ENCODE data around the gene EEFSEC.

Gene EEFSEC, protein sequence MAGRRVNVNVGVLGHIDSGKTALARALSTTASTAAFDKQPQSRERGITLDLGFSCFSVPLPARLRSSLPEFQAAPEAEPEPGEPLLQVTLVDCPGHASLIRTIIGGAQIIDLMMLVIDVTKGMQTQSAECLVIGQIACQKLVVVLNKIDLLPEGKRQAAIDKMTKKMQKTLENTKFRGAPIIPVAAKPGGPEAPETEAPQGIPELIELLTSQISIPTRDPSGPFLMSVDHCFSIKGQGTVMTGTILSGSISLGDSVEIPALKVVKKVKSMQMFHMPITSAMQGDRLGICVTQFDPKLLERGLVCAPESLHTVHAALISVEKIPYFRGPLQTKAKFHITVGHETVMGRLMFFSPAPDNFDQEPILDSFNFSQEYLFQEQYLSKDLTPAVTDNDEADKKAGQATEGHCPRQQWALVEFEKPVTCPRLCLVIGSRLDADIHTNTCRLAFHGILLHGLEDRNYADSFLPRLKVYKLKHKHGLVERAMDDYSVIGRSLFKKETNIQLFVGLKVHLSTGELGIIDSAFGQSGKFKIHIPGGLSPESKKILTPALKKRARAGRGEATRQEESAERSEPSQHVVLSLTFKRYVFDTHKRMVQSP

DNA sequence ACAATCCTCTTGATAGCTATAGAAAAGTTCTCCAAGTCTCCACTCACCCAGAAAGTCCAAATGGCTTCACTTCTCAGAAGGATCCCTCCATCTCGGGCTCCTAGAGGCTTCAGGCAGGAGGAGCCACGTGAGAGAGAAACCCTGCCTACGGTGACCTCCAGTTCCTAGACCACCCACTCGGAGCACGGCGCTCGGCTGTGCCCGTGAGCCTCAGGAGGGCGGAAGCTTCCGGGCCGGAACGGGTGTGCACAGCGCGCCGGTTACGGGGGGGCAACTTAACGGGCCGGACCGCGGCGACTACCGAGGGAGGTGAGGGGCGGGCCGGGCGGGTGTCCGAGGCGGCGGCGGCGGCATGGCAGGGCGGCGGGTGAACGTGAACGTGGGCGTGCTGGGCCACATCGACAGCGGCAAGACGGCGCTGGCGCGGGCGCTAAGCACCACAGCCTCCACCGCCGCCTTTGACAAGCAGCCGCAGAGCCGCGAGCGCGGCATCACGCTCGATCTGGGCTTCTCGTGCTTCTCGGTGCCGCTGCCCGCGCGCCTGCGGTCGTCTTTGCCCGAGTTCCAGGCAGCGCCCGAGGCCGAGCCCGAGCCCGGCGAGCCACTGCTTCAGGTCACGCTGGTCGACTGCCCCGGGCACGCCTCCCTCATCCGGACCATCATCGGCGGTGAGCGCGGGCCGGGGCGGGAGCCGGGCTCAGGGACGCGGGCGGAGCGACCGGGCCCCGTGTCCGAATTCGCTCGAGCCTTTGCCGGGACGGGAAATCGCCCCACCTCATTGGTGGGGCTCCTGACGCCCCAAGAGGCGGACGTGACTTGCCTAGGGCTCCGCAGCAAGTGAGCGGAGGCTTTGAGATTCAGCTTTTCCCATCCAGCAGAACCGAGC lies at the start of gene EEFSEC:
TSS of gene EEFSEC (plus strand) at position 326 of the 886 bp plus-strand sequence. CDS start at position 353, 27 bp downstream.
- Histone ChIP-seq H3K4me3 (ENCODE audit: low read depth in 1 of 2, low read length in 2 of 2) (peak within 1 kb of the TSS; percentile 63 to 83), H3K36me3 (ENCODE audit: control insufficient read depth in 1 of 2, insufficient read depth in 2 of 2, low read length in 2 of 2) (peaks cover 0 to 13% of the 10 kb centered on the region in 2 donors), H3K9me3 (ENCODE audit: control insufficient read depth in 1 of 2, low read length in 2 of 2) (no peaks in the 10 kb centered on the region), H3K27ac (ENCODE audit: low read length) (peak within 1 kb of the TSS; percentile 41), H3K27me3 (ENCODE audit: low read depth, low read length) (no peaks in the 10 kb centered on the region), H3K4me1 (ENCODE audit: control insufficient read depth in 1 of 2, insufficient read depth in 2 of 2, low read length in 2 of 2) (peaks cover 0 to 7% of the 10 kb centered on the region in 2 donors)

DNA sequence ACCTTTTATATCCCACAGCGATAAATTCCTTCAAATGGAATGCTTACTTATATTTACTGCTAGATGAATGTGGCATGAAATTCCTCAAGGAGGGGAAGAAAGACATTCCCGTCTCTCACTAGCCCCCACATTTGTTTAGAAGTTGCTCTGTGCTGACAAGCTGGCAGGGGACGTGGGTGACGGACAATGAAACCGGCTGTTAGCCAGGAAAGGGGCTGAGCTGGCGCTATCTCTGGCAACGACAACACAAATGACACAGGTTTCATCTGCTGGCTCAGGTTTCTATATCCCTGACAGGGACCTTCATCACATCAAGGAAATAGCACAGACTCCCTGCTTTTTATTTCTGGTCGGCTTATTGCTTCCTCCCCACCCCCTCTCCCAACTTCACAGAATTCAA lies 45.4 kb upstream of the EEFSEC start:
- no peaks in the 10 kb centered on the region for H3K27me3 ChIP-seq (ENCODE audit: low read depth, low read length)
- no peaks in the 10 kb centered on the region for H3K9me3 ChIP-seq (ENCODE audit: control insufficient read depth in 1 of 2, low read length in 2 of 2)
- peaks cover 7 to 20% of the 10 kb centered on the region in 2 donors for H3K36me3 ChIP-seq (ENCODE audit: control insufficient read depth in 1 of 2, insufficient read depth in 2 of 2, low read length in 2 of 2)
- H3K27ac ChIP-seq (ENCODE audit: low read length) = no peak overlapping the region
- H3K4me1 ChIP-seq (ENCODE audit: control insufficient read depth in 1 of 2, insufficient read depth in 2 of 2, low read length in 2 of 2) = no peaks in the 10 kb centered on the region
- no peak overlapping the region for H3K4me3 ChIP-seq (ENCODE audit: low read depth in 1 of 2, low read length in 2 of 2)

DNA sequence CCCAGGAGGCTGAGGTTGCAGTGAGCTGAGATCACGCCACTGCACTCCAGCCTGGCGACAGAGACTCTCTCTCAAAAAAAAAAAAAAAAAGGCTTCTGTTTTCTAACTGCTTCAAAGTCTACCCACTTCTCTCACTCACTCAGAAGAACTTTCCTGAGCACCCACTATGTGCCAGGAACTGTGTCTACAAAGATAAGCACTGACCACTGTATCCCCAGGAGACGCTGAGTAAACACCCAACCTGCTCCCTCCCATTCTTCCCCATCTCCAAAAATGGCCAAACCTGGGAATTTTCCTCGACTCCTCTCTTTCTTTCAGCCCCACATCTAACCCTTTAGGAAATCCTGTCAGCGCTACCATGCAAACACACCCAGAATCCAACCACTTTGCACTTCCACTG lies 42.1 kb upstream of the EEFSEC start:
- H3K27me3 ChIP-seq (ENCODE audit: low read depth, low read length) = no peaks in the 10 kb centered on the region
- peaks cover 0 to 5% of the 10 kb centered on the region in 2 donors for H3K36me3 ChIP-seq (ENCODE audit: control insufficient read depth in 1 of 2, insufficient read depth in 2 of 2, low read length in 2 of 2)
- no peak overlapping the region for H3K4me3 ChIP-seq (ENCODE audit: low read depth in 1 of 2, low read length in 2 of 2)
- H3K27ac ChIP-seq (ENCODE audit: low read length) = no peak overlapping the region
- no peaks in the 10 kb centered on the region for H3K9me3 ChIP-seq (ENCODE audit: control insufficient read depth in 1 of 2, low read length in 2 of 2)
- no peaks in the 10 kb centered on the region for H3K4me1 ChIP-seq (ENCODE audit: control insufficient read depth in 1 of 2, insufficient read depth in 2 of 2, low read length in 2 of 2)

DNA sequence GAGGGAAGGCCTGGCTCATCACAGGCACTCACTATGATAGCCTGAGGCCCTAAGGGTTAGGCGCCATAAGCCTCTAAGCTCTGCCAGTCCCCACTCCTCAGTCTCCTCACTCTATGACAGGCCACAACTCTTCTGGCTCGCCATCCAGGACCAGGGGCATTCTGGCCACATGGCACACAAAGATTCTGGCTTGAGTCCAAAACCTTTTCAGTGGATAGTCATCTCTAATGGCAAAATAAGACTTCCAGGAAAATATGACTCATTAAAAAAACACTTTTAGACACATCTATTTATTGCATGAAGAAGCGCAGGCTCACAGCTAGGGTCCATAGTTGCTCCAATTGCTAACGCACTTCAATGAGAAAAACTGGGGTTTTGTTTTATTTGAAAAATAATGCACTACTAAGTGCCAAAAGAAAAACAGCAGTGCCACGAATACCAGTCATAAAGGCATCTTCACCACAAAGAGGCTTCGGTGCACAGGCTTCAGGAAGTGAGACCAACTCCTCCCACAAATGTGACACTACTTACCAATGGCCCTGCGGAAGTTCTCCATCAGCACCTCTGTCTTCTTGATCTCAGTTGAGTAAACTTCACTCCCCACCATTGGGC lies 40.8 kb upstream of the EEFSEC start:
- H3K27ac ChIP-seq (ENCODE audit: low read length) = no peak overlapping the region
- no peaks in the 10 kb centered on the region for H3K4me1 ChIP-seq (ENCODE audit: control insufficient read depth in 1 of 2, insufficient read depth in 2 of 2, low read length in 2 of 2)
- H3K36me3 ChIP-seq (ENCODE audit: control insufficient read depth in 1 of 2, insufficient read depth in 2 of 2, low read length in 2 of 2) = peaks cover 0 to 5% of the 10 kb centered on the region in 2 donors

DNA sequence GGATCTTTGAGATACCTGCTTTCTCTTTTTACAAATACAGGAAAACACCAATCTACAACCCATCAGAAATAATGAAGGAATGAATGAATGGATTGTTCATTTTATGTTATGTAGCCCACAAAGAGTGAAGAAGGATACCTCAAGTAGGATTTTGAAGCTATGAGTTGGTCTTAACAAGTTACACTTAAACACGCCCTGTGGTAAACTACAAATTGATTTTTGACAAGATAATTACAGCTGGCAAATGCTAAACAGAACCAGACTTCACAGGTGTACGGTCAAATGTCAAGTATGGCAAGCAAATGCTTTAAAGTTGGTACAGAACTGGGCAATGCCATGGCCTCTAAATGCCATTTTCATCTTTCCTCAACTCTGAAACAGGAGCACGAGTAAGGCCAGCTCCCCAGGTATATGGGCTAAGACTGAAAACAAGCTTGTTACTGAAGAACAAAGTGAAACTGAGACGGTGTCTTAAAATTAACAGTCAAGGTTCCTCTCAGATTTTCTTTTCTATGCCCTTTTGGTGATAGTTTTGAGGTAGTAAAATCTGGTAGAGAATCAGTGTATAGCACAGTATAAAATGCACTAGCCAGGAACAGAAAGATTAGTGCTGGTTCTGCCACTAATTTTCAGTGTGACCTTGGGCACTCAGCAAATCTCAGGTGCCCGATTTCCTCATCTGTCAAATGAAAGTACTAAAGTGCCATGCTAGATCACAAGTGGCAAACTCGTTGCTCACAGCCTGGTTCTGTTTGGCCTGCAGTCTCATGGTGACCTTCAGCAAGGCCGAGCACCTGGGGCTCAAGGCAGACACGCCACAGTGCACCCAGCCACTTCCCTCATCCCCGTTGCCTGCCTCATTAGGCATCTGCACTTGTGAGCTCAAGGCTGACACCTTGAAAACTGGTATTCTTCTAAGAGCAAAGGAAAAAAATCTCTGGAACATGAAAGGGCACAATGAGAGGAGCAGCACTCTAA lies 39.2 kb upstream of the EEFSEC start:
- Histone ChIP-seq H3K4me3 (ENCODE audit: low read depth in 1 of 2, low read length in 2 of 2) (no peak overlapping the region), H3K27ac (ENCODE audit: low read length) (no peak overlapping the region), H3K9me3 (ENCODE audit: control insufficient read depth in 1 of 2, low read length in 2 of 2) (no peaks in the 10 kb centered on the region), H3K4me1 (ENCODE audit: control insufficient read depth in 1 of 2, insufficient read depth in 2 of 2, low read length in 2 of 2) (no peaks in the 10 kb centered on the region), H3K27me3 (ENCODE audit: low read depth, low read length) (no peaks in the 10 kb centered on the region), H3K36me3 (ENCODE audit: control insufficient read depth in 1 of 2, insufficient read depth in 2 of 2, low read length in 2 of 2) (peaks cover 0 to 11% of the 10 kb centered on the region in 2 donors)

More for the DNA sequence above, 40.8 kb upstream of the EEFSEC start:
- no peaks in the 10 kb centered on the region for H3K9me3 ChIP-seq (ENCODE audit: control insufficient read depth in 1 of 2, low read length in 2 of 2)
- no peak overlapping the region for H3K4me3 ChIP-seq (ENCODE audit: low read depth in 1 of 2, low read length in 2 of 2)
- no peaks in the 10 kb centered on the region for H3K27me3 ChIP-seq (ENCODE audit: low read depth, low read length)

DNA sequence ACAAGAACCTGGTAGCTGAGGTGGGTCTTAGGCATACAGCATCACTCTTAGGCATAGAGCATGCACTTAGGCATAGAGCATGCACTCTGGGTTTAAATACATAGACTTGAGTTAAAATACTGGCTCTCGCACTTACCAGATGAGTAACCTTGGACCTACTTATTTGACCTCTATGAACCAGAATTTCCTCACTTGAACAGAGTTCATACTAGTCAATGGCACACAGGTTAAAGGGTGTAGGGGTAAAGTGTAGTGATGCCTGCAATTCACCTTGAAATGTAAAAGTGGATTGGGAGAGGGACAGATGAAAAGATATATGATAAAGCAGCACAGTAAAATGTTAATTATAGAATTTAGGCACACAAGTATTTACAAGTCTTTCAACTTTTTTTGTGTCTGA lies 31.3 kb upstream of the EEFSEC start:
- peaks cover 0 to 6% of the 10 kb centered on the region in 2 donors for H3K36me3 ChIP-seq (ENCODE audit: control insufficient read depth in 1 of 2, insufficient read depth in 2 of 2, low read length in 2 of 2)
- H3K4me1 ChIP-seq (ENCODE audit: control insufficient read depth in 1 of 2, insufficient read depth in 2 of 2, low read length in 2 of 2) = peaks cover 0 to 13% of the 10 kb centered on the region in 2 donors
- H3K4me3 ChIP-seq (ENCODE audit: low read depth in 1 of 2, low read length in 2 of 2) = no peak overlapping the region
- no peaks in the 10 kb centered on the region for H3K27me3 ChIP-seq (ENCODE audit: low read depth, low read length)
- H3K27ac ChIP-seq (ENCODE audit: low read length) = no peak overlapping the region
- H3K9me3 ChIP-seq (ENCODE audit: control insufficient read depth in 1 of 2, low read length in 2 of 2) = no peaks in the 10 kb centered on the region

DNA sequence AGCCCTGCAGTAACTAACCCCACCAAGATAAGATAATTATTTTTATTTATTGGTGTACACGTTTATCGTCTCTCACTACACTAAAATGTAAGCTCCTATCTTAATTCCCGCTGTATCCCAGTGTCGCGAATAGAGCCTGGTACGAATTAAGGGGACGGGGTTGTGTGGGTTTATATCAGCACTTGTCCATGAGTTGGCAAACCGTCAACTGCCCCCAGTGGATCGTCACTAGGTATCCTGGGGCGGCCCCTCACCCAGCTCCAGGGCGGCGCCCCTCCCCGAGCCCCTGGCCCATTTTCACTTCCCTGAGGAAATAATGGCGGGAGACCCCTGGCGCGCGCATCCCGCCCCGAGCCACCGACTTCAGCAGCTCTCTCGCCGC lies 30.1 kb upstream of the EEFSEC start:
- peak overlapping the region; percentile 59 for H3K27ac ChIP-seq (ENCODE audit: low read length)
- H3K9me3 ChIP-seq (ENCODE audit: control insufficient read depth in 1 of 2, low read length in 2 of 2) = no peaks in the 10 kb centered on the region
- H3K36me3 ChIP-seq (ENCODE audit: control insufficient read depth in 1 of 2, insufficient read depth in 2 of 2, low read length in 2 of 2) = peaks cover 0 to 6% of the 10 kb centered on the region in 2 donors
- peak overlapping the region; percentile 86 to 100 for H3K4me3 ChIP-seq (ENCODE audit: low read depth in 1 of 2, low read length in 2 of 2)
- H3K27me3 ChIP-seq (ENCODE audit: low read depth, low read length) = no peaks in the 10 kb centered on the region
- peaks cover 0 to 13% of the 10 kb centered on the region in 2 donors for H3K4me1 ChIP-seq (ENCODE audit: control insufficient read depth in 1 of 2, insufficient read depth in 2 of 2, low read length in 2 of 2)

DNA sequence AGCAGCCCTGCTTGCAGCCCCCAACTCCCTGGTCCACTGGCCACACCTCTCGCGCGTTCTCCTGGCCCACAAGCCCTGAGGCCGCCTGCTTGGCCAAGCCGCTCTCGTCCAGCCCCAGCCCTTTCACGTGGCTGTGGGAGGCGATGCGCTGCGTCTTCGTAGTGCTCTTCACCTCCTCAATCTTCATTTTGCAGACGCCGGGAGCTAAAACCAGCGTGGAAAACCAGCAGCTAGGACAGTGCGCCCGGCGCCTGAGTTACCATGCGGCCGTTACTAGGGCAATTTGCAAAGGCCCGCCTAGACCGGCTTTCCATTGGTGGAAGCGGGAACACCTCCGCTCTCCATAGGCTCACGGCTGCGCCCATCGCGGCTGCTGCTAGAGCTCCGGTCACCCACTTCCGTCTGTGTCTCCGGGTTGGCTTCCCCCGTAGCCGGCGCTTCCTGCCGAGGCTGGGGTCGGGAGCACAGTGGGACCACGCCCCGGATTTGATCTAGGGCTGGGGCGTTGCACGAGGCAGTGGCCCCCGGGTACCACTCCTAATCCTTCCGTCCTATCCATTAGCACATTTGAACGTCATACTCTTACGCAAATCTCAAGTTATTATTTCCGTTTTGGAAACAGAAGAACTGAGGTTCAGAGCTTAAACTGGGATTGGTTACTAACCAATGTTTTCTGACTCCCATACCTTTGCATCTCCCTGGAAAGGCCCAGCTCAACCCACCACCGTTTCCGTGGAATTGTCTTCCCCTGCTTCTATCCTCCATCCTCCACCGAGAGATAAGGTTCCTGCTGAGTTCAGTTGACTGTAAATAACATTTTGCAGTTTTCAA lies 29.5 kb upstream of the EEFSEC start, which contains the start of gene RUVBL1:
TSS of gene RUVBL1 (minus strand) at position 275 of the 831 bp plus-strand sequence. CDS start at position 187, 88 bp downstream.
- H3K36me3 ChIP-seq (ENCODE audit: control insufficient read depth in 1 of 2, insufficient read depth in 2 of 2, low read length in 2 of 2) = peaks cover 0 to 1% of the 10 kb centered on the region in 2 donors
- H3K4me3 ChIP-seq (ENCODE audit: low read depth in 1 of 2, low read length in 2 of 2) = peak within 1 kb of the TSS; percentile 86 to 100
- H3K4me1 ChIP-seq (ENCODE audit: control insufficient read depth in 1 of 2, insufficient read depth in 2 of 2, low read length in 2 of 2) = peaks cover 0 to 13% of the 10 kb centered on the region in 2 donors
- no peaks in the 10 kb centered on the region for H3K27me3 ChIP-seq (ENCODE audit: low read depth, low read length)
- no peaks in the 10 kb centered on the region for H3K9me3 ChIP-seq (ENCODE audit: control insufficient read depth in 1 of 2, low read length in 2 of 2)
- H3K27ac ChIP-seq (ENCODE audit: low read length) = peak within 1 kb of the TSS; percentile 64

DNA sequence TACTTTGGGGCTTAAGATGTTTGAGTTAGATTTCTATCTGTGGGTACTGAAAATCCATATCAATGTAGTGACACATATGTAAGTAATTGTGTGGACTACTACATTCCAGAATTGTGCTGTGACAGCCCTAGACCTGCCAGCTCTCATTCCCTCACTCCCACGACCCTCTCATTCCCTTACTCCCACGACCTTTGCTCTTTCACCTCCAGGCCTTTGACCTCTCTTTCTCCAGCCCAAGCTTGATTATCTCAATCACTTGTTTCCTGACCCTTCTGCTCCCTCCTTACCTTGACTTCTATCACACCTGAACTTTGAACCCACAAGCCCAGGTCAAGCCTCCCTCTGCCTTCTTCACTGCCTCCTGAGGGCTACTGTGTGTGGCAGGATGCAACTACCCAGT lies 26.0 kb upstream of the EEFSEC start:
- Histone ChIP-seq H3K4me1 (ENCODE audit: control insufficient read depth in 1 of 2, insufficient read depth in 2 of 2, low read length in 2 of 2) (peaks cover 0 to 13% of the 10 kb centered on the region in 2 donors), H3K27ac (ENCODE audit: low read length) (no peak overlapping the region), H3K27me3 (ENCODE audit: low read depth, low read length) (no peaks in the 10 kb centered on the region), H3K36me3 (ENCODE audit: control insufficient read depth in 1 of 2, insufficient read depth in 2 of 2, low read length in 2 of 2) (no peaks in the 10 kb centered on the region), H3K4me3 (ENCODE audit: low read depth in 1 of 2, low read length in 2 of 2) (no peak overlapping the region), H3K9me3 (ENCODE audit: control insufficient read depth in 1 of 2, low read length in 2 of 2) (no peaks in the 10 kb centered on the region)
